ENCODE results near the gene RDH16. TPM values are rescaled to one million over a fixed set of nuclear protein-coding genes. Genes with fewer than 3 reads are reported as not detected.

Gene RDH16
- total RNA-seq, 2 donors from 2014 or later = 1.1 to 3.0 TPM

- Mint-ChIP-seq H3K36me3 (ENCODE audit: low read depth) (no peaks in the 10 kb centered on the region), H3K27ac (no peak overlapping the region), H3K4me1 (no peaks in the 10 kb centered on the region), H3K27me3 (ENCODE audit: insufficient read depth) (no peaks in the 10 kb centered on the region), H3K4me3 (no peak overlapping the region), H3K9me3 (peaks cover 6% of the 10 kb centered on the region)
- Histone ChIP-seq H3K4me1 (ENCODE audit: control insufficient read depth, insufficient read depth, low read length) (no peaks in the 10 kb centered on the region), H3K9ac (ENCODE audit: extremely low read depth, low read length, poor library complexity, severe bottlenecking) (no peak overlapping the region), H3K36me3 (ENCODE audit: control insufficient read depth, insufficient read depth, low read length) (no peaks in the 10 kb centered on the region), H3K9me3 (ENCODE audit: control insufficient read depth, low read length) (no peaks in the 10 kb centered on the region), H3K4me3 (ENCODE audit: low read length) (no peak overlapping the region), H3K27me3 (ENCODE audit: control insufficient read depth, insufficient read depth, low read length, poor library complexity, severe bottlenecking) (no peaks in the 10 kb centered on the region), H3K27ac (ENCODE audit: low read depth, low read length) (no peak overlapping the region)
- WGBS, 2 experiments (ENCODE audit: insufficient coverage in 1 of 2, insufficient read length in 1 of 2) = 67 to 94% methylated on average over 1 of the region's 1 CpG
- no peak for TF ChIP-seq CTCF (conservative IDR thresholded peaks at IDR 0.05)
- no peak for DNase-seq
Observed at GRCh38 chr12:56916996-56917333, 40.4 kb downstream of the RDH16 start.

GRCh38 chr12:56916296-56916995 lies 41.0 kb downstream of the RDH16 start:
- no peaks in the 10 kb centered on the region for H3K36me3 Mint-ChIP-seq (ENCODE audit: low read depth)
- Histone ChIP-seq H3K27ac (ENCODE audit: low read depth, low read length) (no peak overlapping the region), H3K9me3 (ENCODE audit: control insufficient read depth, low read length) (no peaks in the 10 kb centered on the region), H3K27me3 (ENCODE audit: control insufficient read depth, insufficient read depth, low read length, poor library complexity, severe bottlenecking) (no peaks in the 10 kb centered on the region), H3K4me3 (ENCODE audit: low read length) (no peak overlapping the region), H3K9ac (ENCODE audit: extremely low read depth, low read length, poor library complexity, severe bottlenecking) (no peak overlapping the region), H3K4me1 (ENCODE audit: control insufficient read depth, insufficient read depth, low read length) (no peaks in the 10 kb centered on the region), H3K36me3 (ENCODE audit: control insufficient read depth, insufficient read depth, low read length) (no peaks in the 10 kb centered on the region)
- WGBS, 2 experiments (ENCODE audit: insufficient coverage in 1 of 2, insufficient read length in 1 of 2) = 81 to 94% methylated on average over 3 to 4 of the region's 4 CpGs
- no peak overlapping the region for H3K27ac Mint-ChIP-seq
- no peak for DNase-seq
- peaks cover 11% of the 10 kb centered on the region for H3K9me3 Mint-ChIP-seq
- H3K4me1 Mint-ChIP-seq = no peaks in the 10 kb centered on the region
- TF ChIP-seq CTCF (conservative IDR thresholded peaks at IDR 0.05) = no peak
- H3K4me3 Mint-ChIP-seq = no peak overlapping the region
- no peaks in the 10 kb centered on the region for H3K27me3 Mint-ChIP-seq (ENCODE audit: insufficient read depth)

- TF ChIP-seq CTCF (conservative IDR thresholded peaks at IDR 0.05) = no peak
- Histone ChIP-seq H3K36me3 (ENCODE audit: control insufficient read depth, insufficient read depth, low read length) (no peaks in the 10 kb centered on the region), H3K4me3 (ENCODE audit: low read length) (no peak overlapping the region), H3K9ac (ENCODE audit: extremely low read depth, low read length, poor library complexity, severe bottlenecking) (no peak overlapping the region), H3K9me3 (ENCODE audit: control insufficient read depth, low read length) (peaks cover 16% of the 10 kb centered on the region), H3K4me1 (ENCODE audit: control insufficient read depth, insufficient read depth, low read length) (no peaks in the 10 kb centered on the region), H3K27ac (ENCODE audit: low read depth, low read length) (no peak overlapping the region), H3K27me3 (ENCODE audit: control insufficient read depth, insufficient read depth, low read length, poor library complexity, severe bottlenecking) (no peaks in the 10 kb centered on the region)
- no peak overlapping the region for H3K4me3 Mint-ChIP-seq
- 87% methylated on average over 3 of the region's 3 CpGs for whole genome bisulfite sequencing, 2 experiments (ENCODE audit: insufficient coverage in 1 of 2, insufficient read length in 1 of 2)
- H3K27ac Mint-ChIP-seq = no peak overlapping the region
- no peaks in the 10 kb centered on the region for H3K4me1 Mint-ChIP-seq
- H3K9me3 Mint-ChIP-seq = peaks cover 27% of the 10 kb centered on the region
- H3K36me3 Mint-ChIP-seq (ENCODE audit: low read depth) = no peaks in the 10 kb centered on the region
- DNase-seq = no peak
- H3K27me3 Mint-ChIP-seq (ENCODE audit: insufficient read depth) = no peaks in the 10 kb centered on the region
Observed at GRCh38 chr12:56914724-56915123, 42.7 kb downstream of the RDH16 start.
